ENCODE data around the gene LYPD8. TPM values are rescaled to one million over a fixed set of nuclear protein-coding genes. Genes with fewer than 3 reads are reported as not detected.
"Not testable (repeated sequence)": the region's sequence is repeated elsewhere in the genome, so short reads cannot be mapped to it uniquely, and the experiment has no call there.

Gene LYPD8
- total and polyA plus RNA-seq, 9 of the 15 experiments (the other 6 are each of a cell fraction or from before 2014, with no cell fraction given) = 0.50 to 2.1 (median 1.3) TPM

DNA sequence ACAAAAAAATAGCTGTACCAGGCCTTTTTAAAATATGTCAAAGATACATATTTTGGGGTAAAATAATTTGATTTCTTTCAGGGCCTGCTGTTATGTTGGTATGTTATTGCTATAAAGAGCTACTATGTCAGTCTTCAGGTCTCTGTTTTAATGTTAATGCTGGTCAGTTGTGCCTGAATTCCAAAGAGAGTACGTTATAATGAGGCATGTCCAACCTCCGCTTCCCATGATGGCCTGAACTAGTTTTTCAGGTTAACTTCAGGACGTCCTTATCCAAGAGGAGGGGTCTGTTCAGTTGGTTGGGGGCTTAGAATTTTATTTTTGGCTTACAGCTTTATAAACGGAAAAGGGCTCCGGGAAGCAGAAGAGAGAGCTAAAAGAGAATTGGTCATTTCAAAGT is 34.9 kb upstream of the LYPD8 start (continued):
- TF ChIP-seq SIRT6 (IDR thresholded peaks at IDR 0.05; ENCODE audit: low read depth, low read length) = no peak
- TF ChIP-seq, protein P1, sequence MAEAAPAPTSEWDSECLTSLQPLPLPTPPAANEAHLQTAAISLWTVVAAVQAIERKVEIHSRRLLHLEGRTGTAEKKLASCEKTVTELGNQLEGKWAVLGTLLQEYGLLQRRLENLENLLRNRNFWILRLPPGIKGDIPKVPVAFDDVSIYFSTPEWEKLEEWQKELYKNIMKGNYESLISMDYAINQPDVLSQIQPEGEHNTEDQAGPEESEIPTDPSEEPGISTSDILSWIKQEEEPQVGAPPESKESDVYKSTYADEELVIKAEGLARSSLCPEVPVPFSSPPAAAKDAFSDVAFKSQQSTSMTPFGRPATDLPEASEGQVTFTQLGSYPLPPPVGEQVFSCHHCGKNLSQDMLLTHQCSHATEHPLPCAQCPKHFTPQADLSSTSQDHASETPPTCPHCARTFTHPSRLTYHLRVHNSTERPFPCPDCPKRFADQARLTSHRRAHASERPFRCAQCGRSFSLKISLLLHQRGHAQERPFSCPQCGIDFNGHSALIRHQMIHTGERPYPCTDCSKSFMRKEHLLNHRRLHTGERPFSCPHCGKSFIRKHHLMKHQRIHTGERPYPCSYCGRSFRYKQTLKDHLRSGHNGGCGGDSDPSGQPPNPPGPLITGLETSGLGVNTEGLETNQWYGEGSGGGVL (CRISPR knock-in tag; IDR thresholded peaks at IDR 0.05) = no peak

DNA sequence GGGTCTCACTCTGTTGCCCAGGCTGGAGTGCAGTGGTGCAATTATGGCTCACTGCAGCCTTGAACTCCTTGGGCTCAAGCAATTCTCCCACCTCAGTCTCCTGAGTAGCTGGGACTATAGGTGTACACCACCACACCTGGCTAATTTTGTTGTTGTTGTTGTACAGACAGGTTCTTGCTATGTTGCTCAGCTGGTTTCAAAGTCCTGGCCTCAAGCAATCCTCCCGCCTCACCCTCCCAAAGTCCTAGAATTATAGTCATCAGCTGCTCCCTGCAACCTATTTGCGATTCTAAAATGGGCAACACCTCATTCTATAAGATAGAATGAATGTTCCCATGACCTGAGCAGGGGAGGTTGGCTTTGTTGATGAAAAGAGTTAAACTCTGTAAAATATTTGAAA is 33.8 kb upstream of the LYPD8 start:
- DNase-seq (ENCODE audit: extremely low read depth in 1 of 4, low spot score in 3 of 4); H4K20me1 ChIP-seq (replicated peaks; ENCODE audit: control insufficient read depth, insufficient read depth, low read length); intact Hi-C loops (cut with micrococcal nuclease); H3K79me2 ChIP-seq (ENCODE audit: control insufficient read depth, insufficient read depth, low read length); H3K9ac ChIP-seq (ENCODE audit: insufficient read depth in 1 of 2, low read depth in 2 of 2, low read length in 2 of 2); H2AFZ ChIP-seq (ENCODE audit: low read depth, low read length); H3K4me3 ChIP-seq; POLR2A ChIA-PET; ATAC-seq; H3K36me3 ChIP-seq (ENCODE audit: control insufficient read depth, insufficient read depth, low read length); H3K9me1 ChIP-seq (ENCODE audit: control insufficient read depth, insufficient read depth, low read length); CTCF ChIA-PET (ENCODE audit: low intra/inter-chr PET ratio); FAIRE-seq; H3K9me3 ChIP-seq (replicated peaks; ENCODE audit: control insufficient read depth, insufficient read depth, low read depth, low read length); H3K27me3 ChIP-seq (ENCODE audit: control insufficient read depth in 2 of 2, insufficient read depth in 2 of 2, low read length in 2 of 2); in situ Hi-C loops (cut with MboI); BruUV-seq (replicated peaks); H3K4me2 ChIP-seq (ENCODE audit: insufficient read depth, low read length); H3K4me1 ChIP-seq (replicated peaks in 1 of 2; ENCODE audit: control insufficient read depth in 2 of 2, insufficient read depth in 2 of 2, low read length in 2 of 2); H3K27ac ChIP-seq (ENCODE audit: extremely low read depth, low read depth, low read length): not testable (repeated sequence)
- 3% methylated on average over 2 of the region's 2 CpGs for WGBS (ENCODE audit: insufficient coverage, low coverage, missing lambda C conversion rate)

DNA sequence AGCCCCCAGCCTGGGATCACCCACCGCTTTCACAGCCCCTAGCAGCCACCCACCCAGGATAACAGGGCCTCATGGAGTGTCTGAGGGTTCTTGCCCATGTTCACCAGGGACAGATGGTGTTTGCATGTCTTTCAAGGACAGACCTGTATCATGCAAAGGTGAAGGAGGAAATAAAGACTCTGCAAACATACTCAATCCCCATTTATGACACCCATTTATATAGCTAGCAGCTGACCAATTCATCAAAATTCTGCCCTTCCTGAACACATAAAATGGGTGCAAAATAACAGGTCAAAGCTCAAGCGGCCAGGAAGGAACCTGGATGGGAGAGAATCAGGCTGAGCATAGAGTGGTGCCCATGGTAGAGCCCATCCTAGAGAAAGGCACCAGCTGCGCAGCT is 32.8 kb upstream of the LYPD8 start:
- no peak for DNase-seq (ENCODE audit: extremely low read depth in 1 of 4, low spot score in 3 of 4)
- intact Hi-C loops (cut with micrococcal nuclease) = no loop called here
- Histone ChIP-seq H3K4me1 (replicated peaks in 1 of 2; ENCODE audit: control insufficient read depth in 2 of 2, insufficient read depth in 2 of 2, low read length in 2 of 2) (no peaks in the 10 kb centered on the region), H4K20me1 (replicated peaks; ENCODE audit: control insufficient read depth, insufficient read depth, low read length) (no peaks in the 10 kb centered on the region), H3K4me3 (no peak overlapping the region), H3K9me3 (replicated peaks; ENCODE audit: control insufficient read depth, insufficient read depth, low read depth, low read length) (no peaks in the 10 kb centered on the region), H3K9ac (ENCODE audit: insufficient read depth in 1 of 2, low read depth in 2 of 2, low read length in 2 of 2) (no peak overlapping the region), H3K36me3 (ENCODE audit: control insufficient read depth, insufficient read depth, low read length) (no peaks in the 10 kb centered on the region), H3K9me1 (ENCODE audit: control insufficient read depth, insufficient read depth, low read length) (no peaks in the 10 kb centered on the region), H2AFZ (ENCODE audit: low read depth, low read length) (no peak overlapping the region), H3K27ac (ENCODE audit: extremely low read depth, low read depth, low read length) (no peak overlapping the region), H3K4me2 (ENCODE audit: insufficient read depth, low read length) (no peak overlapping the region), H3K79me2 (ENCODE audit: control insufficient read depth, insufficient read depth, low read length) (no peaks in the 10 kb centered on the region), H3K27me3 (ENCODE audit: control insufficient read depth in 2 of 2, insufficient read depth in 2 of 2, low read length in 2 of 2) (peaks cover 0 to 13% of the 10 kb centered on the region in 2 experiments; a peak in 3 of 5 replicates)
- ATAC-seq = no peak
- POLR2A ChIA-PET = no interaction called here
- whole genome bisulfite sequencing (ENCODE audit: insufficient coverage, low coverage, missing lambda C conversion rate) = 0% methylated on average over 3 of the region's 3 CpGs
- no TSS peak for BruUV-seq (replicated peaks)
- in situ Hi-C loops (cut with MboI) = no loop called here
- FAIRE-seq = no peak
- CTCF ChIA-PET (ENCODE audit: low intra/inter-chr PET ratio) = no interaction called here
- no peak for TF ChIP-seq NFE2L1 (tag; IDR thresholded peaks at IDR 0.05; ENCODE audit: borderline replicate concordance, low read depth)
- TF ChIP-seq MEF2A (IDR thresholded peaks at IDR 0.05; ENCODE audit: control insufficient read depth, low read depth, low read length) = no peak
- TF ChIP-seq, protein P2, sequence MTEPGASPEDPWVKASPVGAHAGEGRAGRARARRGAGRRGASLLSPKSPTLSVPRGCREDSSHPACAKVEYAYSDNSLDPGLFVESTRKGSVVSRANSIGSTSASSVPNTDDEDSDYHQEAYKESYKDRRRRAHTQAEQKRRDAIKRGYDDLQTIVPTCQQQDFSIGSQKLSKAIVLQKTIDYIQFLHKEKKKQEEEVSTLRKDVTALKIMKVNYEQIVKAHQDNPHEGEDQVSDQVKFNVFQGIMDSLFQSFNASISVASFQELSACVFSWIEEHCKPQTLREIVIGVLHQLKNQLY (CRISPR knock-in tag; conservative IDR thresholded peaks at IDR 0.05) = no peak
- TF ChIP-seq, protein P3, sequence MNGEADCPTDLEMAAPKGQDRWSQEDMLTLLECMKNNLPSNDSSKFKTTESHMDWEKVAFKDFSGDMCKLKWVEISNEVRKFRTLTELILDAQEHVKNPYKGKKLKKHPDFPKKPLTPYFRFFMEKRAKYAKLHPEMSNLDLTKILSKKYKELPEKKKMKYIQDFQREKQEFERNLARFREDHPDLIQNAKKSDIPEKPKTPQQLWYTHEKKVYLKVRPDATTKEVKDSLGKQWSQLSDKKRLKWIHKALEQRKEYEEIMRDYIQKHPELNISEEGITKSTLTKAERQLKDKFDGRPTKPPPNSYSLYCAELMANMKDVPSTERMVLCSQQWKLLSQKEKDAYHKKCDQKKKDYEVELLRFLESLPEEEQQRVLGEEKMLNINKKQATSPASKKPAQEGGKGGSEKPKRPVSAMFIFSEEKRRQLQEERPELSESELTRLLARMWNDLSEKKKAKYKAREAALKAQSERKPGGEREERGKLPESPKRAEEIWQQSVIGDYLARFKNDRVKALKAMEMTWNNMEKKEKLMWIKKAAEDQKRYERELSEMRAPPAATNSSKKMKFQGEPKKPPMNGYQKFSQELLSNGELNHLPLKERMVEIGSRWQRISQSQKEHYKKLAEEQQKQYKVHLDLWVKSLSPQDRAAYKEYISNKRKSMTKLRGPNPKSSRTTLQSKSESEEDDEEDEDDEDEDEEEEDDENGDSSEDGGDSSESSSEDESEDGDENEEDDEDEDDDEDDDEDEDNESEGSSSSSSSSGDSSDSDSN (IDR thresholded peaks at IDR 0.05; ENCODE audit: borderline replicate concordance in 1 of 2, low read depth in 2 of 2, low read length in 2 of 2) = no peak

Measured in K562 (cell line).